ENCODE results near the gene OPA3.

DNA sequence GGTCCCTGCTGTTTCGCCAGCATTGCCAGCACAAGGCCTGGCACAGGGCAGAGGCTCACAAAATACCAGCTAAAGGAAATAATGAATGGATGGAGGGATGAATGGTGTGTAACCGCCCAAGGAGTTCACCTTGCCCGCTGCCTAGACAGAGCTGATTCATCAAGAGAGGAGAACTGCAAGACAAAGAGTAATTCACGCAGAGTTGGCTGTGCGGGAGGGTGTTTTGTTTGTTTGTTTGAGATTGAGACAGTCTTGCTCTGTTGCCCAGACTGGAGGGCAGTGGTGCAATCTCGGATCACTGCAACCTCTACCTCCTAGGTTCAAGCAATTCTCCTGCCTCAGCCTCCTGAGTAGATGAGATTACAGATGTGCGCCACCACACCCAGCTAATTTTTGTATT, 3.0 kb downstream of the OPA3 start:
- TF ChIP-seq, protein P1, sequence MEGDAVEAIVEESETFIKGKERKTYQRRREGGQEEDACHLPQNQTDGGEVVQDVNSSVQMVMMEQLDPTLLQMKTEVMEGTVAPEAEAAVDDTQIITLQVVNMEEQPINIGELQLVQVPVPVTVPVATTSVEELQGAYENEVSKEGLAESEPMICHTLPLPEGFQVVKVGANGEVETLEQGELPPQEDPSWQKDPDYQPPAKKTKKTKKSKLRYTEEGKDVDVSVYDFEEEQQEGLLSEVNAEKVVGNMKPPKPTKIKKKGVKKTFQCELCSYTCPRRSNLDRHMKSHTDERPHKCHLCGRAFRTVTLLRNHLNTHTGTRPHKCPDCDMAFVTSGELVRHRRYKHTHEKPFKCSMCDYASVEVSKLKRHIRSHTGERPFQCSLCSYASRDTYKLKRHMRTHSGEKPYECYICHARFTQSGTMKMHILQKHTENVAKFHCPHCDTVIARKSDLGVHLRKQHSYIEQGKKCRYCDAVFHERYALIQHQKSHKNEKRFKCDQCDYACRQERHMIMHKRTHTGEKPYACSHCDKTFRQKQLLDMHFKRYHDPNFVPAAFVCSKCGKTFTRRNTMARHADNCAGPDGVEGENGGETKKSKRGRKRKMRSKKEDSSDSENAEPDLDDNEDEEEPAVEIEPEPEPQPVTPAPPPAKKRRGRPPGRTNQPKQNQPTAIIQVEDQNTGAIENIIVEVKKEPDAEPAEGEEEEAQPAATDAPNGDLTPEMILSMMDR (conservative IDR thresholded peaks at IDR 0.05 in 1 of 2, IDR thresholded peaks at IDR 0.05 in 1 of 2; ENCODE audit: extremely low read depth in 1 of 2, insufficient read depth in 1 of 2, low read depth in 1 of 2, low read length in 2 of 2), result no peak
- no peak for TF ChIP-seq EZH2 (IDR thresholded peaks at IDR 0.05; ENCODE audit: borderline replicate concordance, low read length)
